Body of pancreas (tissue), 4 donors: ENCODE measurements around the gene TNNC2. TPM values are rescaled to one million over a fixed set of nuclear protein-coding genes. Genes with fewer than 3 reads are reported as not detected.

Experiments
- ATAC-seq: fragments of 150-250 bp; one replicate; pipeline ENCODE4 v1.9.1; 2016
- DNase-seq, 4 donors: peaks; one replicate each; pipeline ENCODE4 v3.0.0-alpha.2; 2019
- H3K27ac ChIP-seq, 4 donors: fragments of 200-600 bp; sonication (generic); 1 replicate in 3 of 4; 2 replicates in 1 of 4; pipeline versions ENCODE4 v1.5.1 to v1.6.1; 2016 to 2019; ENCODE audit warnings: mild to moderate bottlenecking in 1 of 4, mixed read lengths in 1 of 4, moderate library complexity in 1 of 4
- H3K27me3 ChIP-seq, 2 donors: fragments of 200-600 bp; sonication (generic); one replicate each; pipeline ENCODE4 v1.6.0; 2016; ENCODE audit warnings: mild to moderate bottlenecking in 1 of 2
- H3K36me3 ChIP-seq, 2 donors: fragments of 200-600 bp; sonication (generic); replicated peaks in 1 of 2; 2 replicates each; pipeline ENCODE4 v1.5.1; 2016; ENCODE audit warnings: low read depth in 2 of 2; ENCODE audit not compliant: insufficient read depth in 1 of 2
- H3K4me1 ChIP-seq: fragments of 200-600 bp; sonication (generic); one replicate; pipeline ENCODE4 v1.6.0; 2016
- H3K4me3 ChIP-seq, 2 donors: fragments of 200-600 bp; sonication (generic); 1 replicate in 1 of 2; 2 replicates in 1 of 2; pipeline ENCODE4 v1.5.1; 2016 to 2019
- H3K9me3 ChIP-seq, 3 donors: fragments of 200-600 bp; sonication (generic); 1 replicate in 2 of 3; 2 replicates in 1 of 3; pipeline ENCODE4 v1.5.1; 2016
- CTCF ChIP-seq, 7 experiments: fragments of 450-650 bp in 4 of 7; fragments of 200-600 bp in 3 of 7; sonication (generic) in 3 of 7; IDR thresholded peaks; one replicate each; pipeline ENCODE4 v1.5.1; 2016 to 2019; ENCODE audit warnings: antibody characterized with exemption in 7 of 7
- POLR2A ChIP-seq, 3 donors: fragments of 450-650 bp; IDR thresholded peaks; one replicate each; pipeline ENCODE4 v1.6.1; 2016; ENCODE audit warnings: antibody characterized with exemption in 3 of 3, mild to moderate bottlenecking in 2 of 3
- WGBS, 2 donors: methylation state at CpG; one replicate each; pipeline ENCODE4 v1.1.5; 2017; 5-methylcytosine and 5-hydroxymethylcytosine counted together
- intact Hi-C: fragments of 100-400 bp; cut with DNase I; formaldehyde crosslinking; loops from one replicate; pipeline ENCODE4 v1.15.1; 2023
- total RNA-seq, 2 donors: library from RNA; depleted of rRNA; stranded (reverse); fragments of >200 nt; gene quantifications; one replicate each; pipeline ENCODE4 v1.1.0, GENCODE V29; 2016

TNNC2 gene
- total RNA-seq, 2 donors from 2014 or later, result not detected

GRCh38 chr20:45843506-45843905, 16.4 kb upstream of the TNNC2 start:
- DNase-seq (no peak), ATAC-seq (no peak)
- intact Hi-C loops, result no loop called here
- Histone ChIP-seq H3K36me3 (peaks cover 3 to 16% of the 10 kb centered on the region in 2 donors), H3K4me1 (no peaks in the 10 kb centered on the region), H3K9me3 (no peaks in the 10 kb centered on the region), H3K4me3 (no peak overlapping the region), H3K27ac (no peak overlapping the region), H3K27me3 (no peaks in the 10 kb centered on the region)
- WGBS, 2 donors, result 86% methylated on average over 11 to 14 of the region's 14 CpGs
- TF ChIP-seq CTCF (IDR thresholded peaks at IDR 0.05) (no peak), POLR2A (IDR thresholded peaks at IDR 0.05) (no peak)

DNA sequence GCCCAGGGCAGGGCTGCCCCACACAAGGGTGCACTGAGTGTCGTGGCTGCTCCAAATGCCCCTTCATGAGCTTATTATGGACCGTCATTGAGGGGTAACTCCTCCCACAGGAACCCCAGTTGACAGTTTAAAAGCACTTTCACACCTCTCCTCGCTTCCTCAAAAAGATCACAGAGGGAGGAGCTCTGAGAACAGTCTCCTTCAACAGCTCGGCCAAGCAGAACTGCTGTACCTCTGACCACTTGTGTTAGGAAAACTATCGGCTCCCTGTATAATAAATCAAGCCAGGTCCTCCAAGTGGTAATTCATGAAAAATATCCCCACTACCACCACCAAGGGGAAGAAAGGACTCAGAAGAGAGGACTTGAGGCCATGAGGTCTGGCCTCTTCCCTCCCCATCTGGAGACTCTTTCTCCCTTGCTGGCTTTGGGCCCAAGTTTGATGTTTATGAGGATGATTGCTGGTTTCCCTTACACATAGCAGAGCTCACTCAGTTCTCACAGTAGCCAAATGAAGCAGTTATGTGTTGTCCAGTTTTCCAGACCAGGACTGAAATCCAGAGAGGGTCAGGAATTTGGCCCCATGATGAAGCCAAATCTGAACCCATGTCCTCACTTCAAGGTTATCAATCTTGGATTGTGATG, 15.2 kb upstream of the TNNC2 start:
- intact Hi-C loops, result no loop called here
- Histone ChIP-seq H3K4me3 (no peak overlapping the region), H3K27ac (no peak overlapping the region), H3K36me3 (peaks cover 3 to 12% of the 10 kb centered on the region in 2 donors), H3K9me3 (no peaks in the 10 kb centered on the region), H3K4me1 (no peaks in the 10 kb centered on the region), H3K27me3 (no peaks in the 10 kb centered on the region)
- no peak for TF ChIP-seq POLR2A (IDR thresholded peaks at IDR 0.05)
- TF ChIP-seq CTCF (IDR thresholded peaks at IDR 0.05), result no peak
- no peak for ATAC-seq
- WGBS, 2 donors, result 70 to 92% methylated on average over 5 of the region's 5 CpGs
- DNase-seq, result peak in 1 of 4 donors; percentile 17

DNA sequence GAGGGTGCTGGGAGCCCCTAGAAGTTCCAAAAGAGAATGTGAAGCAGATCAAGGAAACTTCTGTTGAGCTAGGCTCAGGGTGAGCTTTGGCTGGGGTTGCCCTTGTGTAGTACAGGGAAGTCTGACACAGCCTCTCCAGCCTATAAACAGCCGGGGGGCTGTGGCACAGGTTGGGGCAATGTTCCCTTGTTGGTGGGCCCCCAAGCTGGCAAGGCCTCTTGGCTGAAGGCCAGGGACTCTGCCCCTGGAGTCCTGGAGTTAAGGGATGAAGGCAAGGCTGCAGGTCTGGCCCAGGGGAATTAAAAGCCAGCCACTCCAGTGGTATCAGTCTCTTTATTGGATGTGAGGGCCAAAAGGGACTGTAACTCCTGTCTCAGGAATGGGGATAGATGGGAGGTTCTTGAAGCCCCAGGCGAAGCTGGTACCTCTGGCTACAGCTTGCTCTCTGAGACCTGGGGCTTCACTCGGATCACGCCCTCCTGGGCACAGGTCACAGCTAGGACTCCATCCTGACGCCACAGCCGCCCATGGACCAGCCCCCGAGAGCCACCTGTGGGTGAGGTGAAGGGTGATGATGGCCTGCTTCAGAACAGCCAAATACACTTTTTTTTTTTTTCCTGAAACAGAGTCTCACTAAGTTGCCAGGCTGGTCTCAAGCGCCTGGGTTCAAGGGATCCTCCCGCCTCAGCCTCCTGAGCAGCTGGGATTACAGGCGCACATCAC, 14.5 kb upstream of the TNNC2 start:
- TF ChIP-seq CTCF (IDR thresholded peaks at IDR 0.05), result no peak
- TF ChIP-seq POLR2A (IDR thresholded peaks at IDR 0.05), result no peak
- 94 to 95% methylated on average over 7 to 10 of the region's 10 CpGs for WGBS, 2 donors
- no peaks in the 10 kb centered on the region for H3K4me1 ChIP-seq
- no peaks in the 10 kb centered on the region for H3K27me3 ChIP-seq
- H3K4me3 ChIP-seq, result no peak overlapping the region
- no peaks in the 10 kb centered on the region for H3K9me3 ChIP-seq
- intact Hi-C loops, result no loop called here
- H3K36me3 ChIP-seq, result peaks cover 3 to 12% of the 10 kb centered on the region in 2 donors
- no peak overlapping the region for H3K27ac ChIP-seq
- ATAC-seq (no peak), DNase-seq (no peak)

DNA sequence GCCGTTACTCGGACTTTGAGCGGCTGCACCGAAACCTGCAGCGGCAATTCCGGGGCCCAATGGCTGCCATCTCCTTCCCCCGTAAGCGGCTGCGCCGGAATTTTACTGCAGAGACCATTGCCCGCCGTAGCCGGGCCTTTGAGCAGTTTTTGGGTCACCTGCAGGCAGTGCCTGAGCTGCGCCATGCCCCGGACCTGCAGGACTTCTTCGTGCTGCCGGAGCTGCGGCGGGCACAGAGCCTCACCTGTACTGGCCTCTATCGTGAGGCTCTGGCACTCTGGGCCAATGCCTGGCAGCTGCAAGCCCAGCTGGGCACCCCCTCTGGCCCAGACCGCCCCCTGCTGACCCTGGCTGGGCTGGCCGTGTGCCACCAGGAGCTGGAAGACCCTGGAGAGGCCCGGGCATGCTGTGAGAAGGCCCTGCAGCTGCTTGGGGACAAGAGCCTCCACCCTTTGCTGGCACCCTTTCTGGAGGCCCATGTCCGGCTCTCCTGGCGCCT, 13.6 kb upstream of the TNNC2 start:
- peak; percentile 28 for ATAC-seq
- intact Hi-C loops, result no loop called here
- Histone ChIP-seq H3K4me1 (no peaks in the 10 kb centered on the region), H3K27me3 (no peaks in the 10 kb centered on the region), H3K36me3 (peaks cover 3 to 12% of the 10 kb centered on the region in 2 donors), H3K27ac (no peak overlapping the region), H3K4me3 (no peak overlapping the region), H3K9me3 (no peaks in the 10 kb centered on the region)
- TF ChIP-seq CTCF (IDR thresholded peaks at IDR 0.05), result no peak
- no peak for TF ChIP-seq POLR2A (IDR thresholded peaks at IDR 0.05)
- WGBS, 2 donors, result 94% methylated on average over 24 of the region's 25 CpGs; no CpG with 5 or more reads in 1 of the 2 donors
- DNase-seq, result no peak
